Uterus (tissue), 4 donors: ENCODE results near the gene CHRM4. TPM values are rescaled to one million over a fixed set of nuclear protein-coding genes. Genes with fewer than 3 reads are reported as not detected.

Experiments
- DNase-seq, 2 donors: peaks; one replicate each; pipeline ENCODE4 v3.0.0-alpha.2; 2019 to 2020
- H3K27ac ChIP-seq, 2 donors: fragments of 200-600 bp; sonication (generic); 1 replicate in 1 of 2; 2 replicates in 1 of 2; pipeline ENCODE4 v1.5.1; 2016 to 2018
- H3K27me3 ChIP-seq, 2 donors: fragments of 200-600 bp; sonication (generic); one replicate each; pipeline ENCODE4 v1.5.1; 2018 to 2019; ENCODE audit warnings: control low read depth in 1 of 2
- H3K36me3 ChIP-seq, 2 donors: fragments of 200-600 bp; sonication (generic); one replicate each; pipeline ENCODE4 v1.5.1; 2019; ENCODE audit warnings: control low read depth in 1 of 2
- H3K4me1 ChIP-seq, 2 donors: fragments of 200-600 bp; sonication (generic); one replicate each; pipeline ENCODE4 v1.5.1; 2018 to 2019; ENCODE audit warnings: control low read depth in 1 of 2
- H3K4me3 ChIP-seq, 2 donors: fragments of 200-600 bp; sonication (generic); 1 replicate in 1 of 2; 2 replicates in 1 of 2; pipeline ENCODE4 v1.5.1; 2018 to 2019; ENCODE audit warnings: mild to moderate bottlenecking in 1 of 2
- H3K9me3 ChIP-seq, 2 donors: fragments of 200-600 bp; sonication (generic); one replicate each; pipeline ENCODE4 v1.5.1; 2019; ENCODE audit warnings: control low read depth in 1 of 2
- POLR2A ChIP-seq, 2 donors: fragments of 450-650 bp; IDR thresholded peaks; one replicate each; pipeline ENCODE4 v1.6.1; 2016; ENCODE audit warnings: antibody characterized with exemption in 2 of 2, mild to moderate bottlenecking in 1 of 2, moderate library complexity in 1 of 2
- intact Hi-C: fragments of 100-400 bp; cut with DNase I; formaldehyde crosslinking; loops from one replicate; pipeline ENCODE4 v1.15.1; 2023; ENCODE audit warnings: low total_unique reads
- total RNA-seq, 4 donors: library from RNA; depleted of rRNA in 3 of 4; stranded (reverse); fragments of >200 nt in 3 of 4; gene quantifications; one replicate each; pipeline versions ENCODE4 v1.1.0 to v1.2.4, GENCODE V29; 2014 to 2023
- TF ChIP-seq, protein P1 (sequence below), 4 experiments: fragments of 200-600 bp in 2 of 4; fragments of 450-650 bp in 2 of 4; sonication (generic) in 2 of 4; IDR thresholded peaks; one replicate each; pipeline ENCODE4 v1.5.1; 2016 to 2019; ENCODE audit warnings: antibody characterized with exemption in 4 of 4, mild to moderate bottlenecking in 2 of 4, moderate library complexity in 1 of 4
- donor health status: DM: yes; HTN: yes; CAD: no.

CHRM4 gene
- total RNA-seq, 4 donors from 2014 or later = 0.14 to 0.67 TPM; not detected in 2

DNA sequence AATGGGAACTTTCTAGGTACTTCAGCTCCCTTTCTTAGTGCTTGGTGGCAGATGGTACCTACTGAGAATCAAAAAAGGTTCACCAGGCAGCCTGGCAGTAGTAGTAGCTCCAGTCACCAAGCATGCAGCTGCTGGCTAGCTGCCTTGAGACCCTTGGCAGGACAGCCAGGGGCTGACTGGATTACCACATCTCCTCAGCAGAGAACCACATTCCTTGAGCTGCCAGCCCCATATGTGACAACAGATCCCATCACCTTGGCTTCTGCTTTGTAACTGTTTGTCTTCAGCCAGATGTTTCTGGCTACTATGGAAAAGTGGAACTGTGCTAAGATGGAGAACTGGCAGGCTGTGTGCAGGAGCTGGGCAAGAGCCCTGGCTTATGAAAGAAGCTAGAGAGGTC lies 39.6 kb upstream of the CHRM4 start:
- intact Hi-C loops = no loop called here

DNA sequence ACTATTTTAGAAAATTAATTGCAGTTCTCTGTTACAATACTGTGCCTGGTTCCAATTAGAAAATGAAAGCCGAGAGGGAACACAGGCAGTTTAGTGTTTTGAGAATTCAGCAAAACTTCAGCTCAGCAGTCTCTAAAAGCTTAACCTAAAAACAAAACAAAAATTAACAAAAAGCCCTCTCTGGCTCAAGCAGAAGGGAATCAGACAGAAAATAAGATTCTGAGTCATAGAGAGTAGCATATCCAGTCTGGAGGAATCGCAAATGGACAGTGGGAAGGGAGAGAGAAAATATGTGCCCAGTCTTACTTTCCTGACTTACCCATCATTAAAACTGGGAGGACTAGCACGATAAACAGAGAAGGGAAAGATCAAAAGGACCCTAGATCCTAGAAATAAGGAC lies 38.1 kb upstream of the CHRM4 start:
- Histone ChIP-seq H3K4me3 (no peak overlapping the region), H3K36me3 (no peaks in the 10 kb centered on the region), H3K27me3 (no peaks in the 10 kb centered on the region), H3K4me1 (no peaks in the 10 kb centered on the region), H3K9me3 (no peaks in the 10 kb centered on the region), H3K27ac (no peak overlapping the region)
- intact Hi-C loops = no loop called here
- no peak for TF ChIP-seq POLR2A (IDR thresholded peaks at IDR 0.05)
- TF ChIP-seq, protein P1, sequence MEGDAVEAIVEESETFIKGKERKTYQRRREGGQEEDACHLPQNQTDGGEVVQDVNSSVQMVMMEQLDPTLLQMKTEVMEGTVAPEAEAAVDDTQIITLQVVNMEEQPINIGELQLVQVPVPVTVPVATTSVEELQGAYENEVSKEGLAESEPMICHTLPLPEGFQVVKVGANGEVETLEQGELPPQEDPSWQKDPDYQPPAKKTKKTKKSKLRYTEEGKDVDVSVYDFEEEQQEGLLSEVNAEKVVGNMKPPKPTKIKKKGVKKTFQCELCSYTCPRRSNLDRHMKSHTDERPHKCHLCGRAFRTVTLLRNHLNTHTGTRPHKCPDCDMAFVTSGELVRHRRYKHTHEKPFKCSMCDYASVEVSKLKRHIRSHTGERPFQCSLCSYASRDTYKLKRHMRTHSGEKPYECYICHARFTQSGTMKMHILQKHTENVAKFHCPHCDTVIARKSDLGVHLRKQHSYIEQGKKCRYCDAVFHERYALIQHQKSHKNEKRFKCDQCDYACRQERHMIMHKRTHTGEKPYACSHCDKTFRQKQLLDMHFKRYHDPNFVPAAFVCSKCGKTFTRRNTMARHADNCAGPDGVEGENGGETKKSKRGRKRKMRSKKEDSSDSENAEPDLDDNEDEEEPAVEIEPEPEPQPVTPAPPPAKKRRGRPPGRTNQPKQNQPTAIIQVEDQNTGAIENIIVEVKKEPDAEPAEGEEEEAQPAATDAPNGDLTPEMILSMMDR (IDR thresholded peaks at IDR 0.05) = no peak
- DNase-seq = no peak

More for the DNA sequence above, 39.6 kb upstream of the CHRM4 start:
- Histone ChIP-seq H3K4me3 (no peak overlapping the region), H3K27me3 (no peaks in the 10 kb centered on the region), H3K27ac (no peak overlapping the region), H3K36me3 (no peaks in the 10 kb centered on the region), H3K4me1 (no peaks in the 10 kb centered on the region), H3K9me3 (no peaks in the 10 kb centered on the region)
- TF ChIP-seq, protein P1 (IDR thresholded peaks at IDR 0.05) = no peak
- TF ChIP-seq POLR2A (IDR thresholded peaks at IDR 0.05) = no peak
- DNase-seq = no peak

DNA sequence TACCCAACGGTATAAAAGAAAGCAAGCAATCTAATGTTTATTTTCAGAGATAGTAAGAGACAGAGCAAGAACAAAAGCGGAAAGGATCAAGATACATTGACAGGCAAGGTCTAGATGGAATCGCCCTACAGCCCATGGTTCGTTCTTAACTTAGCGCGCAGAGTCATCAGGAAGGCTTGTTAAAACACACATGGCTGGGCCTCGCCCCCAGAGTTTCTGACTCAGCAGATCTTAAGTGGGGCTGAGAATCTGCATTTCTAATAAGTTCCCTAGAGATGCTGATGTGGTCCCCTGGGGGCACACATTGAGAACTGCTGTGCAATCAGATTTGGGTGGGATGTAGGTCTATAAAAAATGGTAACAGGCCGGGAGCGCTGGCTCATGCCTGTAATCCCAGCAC lies 35.8 kb upstream of the CHRM4 start:
- no peak overlapping the region for H3K4me3 ChIP-seq
- H3K9me3 ChIP-seq = no peaks in the 10 kb centered on the region
- no peaks in the 10 kb centered on the region for H3K27me3 ChIP-seq
- no peak overlapping the region for H3K27ac ChIP-seq
- TF ChIP-seq, protein P1 (IDR thresholded peaks at IDR 0.05) = no peak
- no peak for TF ChIP-seq POLR2A (IDR thresholded peaks at IDR 0.05)
- no peak for DNase-seq
- no peaks in the 10 kb centered on the region for H3K36me3 ChIP-seq
- intact Hi-C loops = no loop called here
- no peaks in the 10 kb centered on the region for H3K4me1 ChIP-seq

DNA sequence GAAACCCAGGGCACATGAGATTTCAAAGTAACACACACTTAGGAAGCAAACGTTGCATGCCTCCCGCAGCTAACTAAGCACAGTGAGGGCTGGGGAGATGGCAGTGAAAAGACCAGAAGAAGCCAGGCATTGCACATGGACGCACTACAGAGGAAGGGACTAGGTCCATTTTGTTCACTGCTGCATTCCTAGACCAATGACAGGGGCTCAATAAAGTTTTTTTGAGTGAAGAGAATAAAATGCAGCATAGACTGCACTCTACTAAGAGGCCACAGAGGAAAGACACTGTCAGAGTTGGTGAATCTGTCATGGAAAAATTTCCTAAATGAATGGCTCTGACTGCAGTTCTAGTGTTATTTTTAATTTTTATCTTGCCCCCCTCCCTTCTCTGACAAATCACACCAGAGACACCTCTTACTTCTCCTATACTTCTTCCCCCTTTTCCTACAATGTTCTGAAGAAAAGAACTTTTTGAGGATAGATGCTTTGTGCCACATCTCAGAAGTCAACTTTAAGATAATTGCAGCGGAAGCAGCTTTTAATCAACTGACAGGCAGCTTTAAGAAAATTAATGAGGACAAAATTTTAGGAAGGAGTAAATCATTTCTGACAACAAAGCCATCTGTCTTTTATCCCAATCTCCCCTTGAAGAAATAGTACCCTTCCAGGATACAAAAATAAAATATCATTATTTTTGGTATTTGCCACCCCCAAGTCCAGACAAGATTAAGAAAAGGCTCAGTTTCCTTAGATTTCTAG lies 34.8 kb upstream of the CHRM4 start:
- Histone ChIP-seq H3K4me1 (no peaks in the 10 kb centered on the region), H3K4me3 (no peak overlapping the region), H3K27me3 (no peaks in the 10 kb centered on the region), H3K36me3 (no peaks in the 10 kb centered on the region), H3K9me3 (no peaks in the 10 kb centered on the region), H3K27ac (no peak overlapping the region)
- intact Hi-C loops = no loop called here
- no peak for DNase-seq
- no peak for TF ChIP-seq POLR2A (IDR thresholded peaks at IDR 0.05)
- TF ChIP-seq, protein P1 (IDR thresholded peaks at IDR 0.05) = no peak

DNA sequence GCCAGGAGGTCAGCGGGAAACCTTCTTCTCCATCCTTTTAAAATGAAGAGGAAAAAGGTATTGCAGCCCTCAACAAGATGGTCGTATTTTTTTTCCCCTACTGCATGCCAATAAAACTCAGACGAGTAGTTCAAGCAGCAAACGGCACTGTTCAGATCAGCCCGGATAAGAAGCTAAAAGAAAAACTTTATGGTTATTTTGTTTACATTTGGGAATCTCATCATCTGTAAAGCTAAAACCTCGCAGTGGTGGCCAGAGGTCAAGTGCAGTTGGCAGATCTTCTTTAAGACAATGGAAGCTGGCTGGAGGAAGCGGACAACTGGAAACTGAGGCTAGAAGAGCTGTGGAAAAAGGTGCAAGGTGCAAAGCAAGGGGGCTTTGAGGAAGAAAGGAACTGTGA lies 31.0 kb upstream of the CHRM4 start:
- H3K4me3 ChIP-seq = no peak overlapping the region
- H3K9me3 ChIP-seq = no peaks in the 10 kb centered on the region
- H3K4me1 ChIP-seq = no peaks in the 10 kb centered on the region
- H3K36me3 ChIP-seq = no peaks in the 10 kb centered on the region
- intact Hi-C loops = no loop called here
- TF ChIP-seq, protein P1 (IDR thresholded peaks at IDR 0.05) = no peak
- no peak for TF ChIP-seq POLR2A (IDR thresholded peaks at IDR 0.05)
- no peak for DNase-seq
- no peaks in the 10 kb centered on the region for H3K27me3 ChIP-seq
- H3K27ac ChIP-seq = no peak overlapping the region
